Activated naive CD8-positive, alpha-beta T cell (primary cell): ENCODE data around the gene TP53INP2.

Experiments
- H3K27ac Mint-ChIP-seq: one replicate; pipeline ENCODE4 v1.8.0; 2021; ENCODE audit warnings: mixed read lengths
- H3K27me3 Mint-ChIP-seq: one replicate; pipeline ENCODE4 v1.8.0; 2021; ENCODE audit warnings: mixed read lengths
- H3K36me3 Mint-ChIP-seq: one replicate; pipeline ENCODE4 v1.8.0; 2021; ENCODE audit warnings: mixed read lengths
- H3K4me1 Mint-ChIP-seq: one replicate; pipeline ENCODE4 v1.8.0; 2021; ENCODE audit warnings: low read depth, mixed read lengths
- H3K4me3 Mint-ChIP-seq: one replicate; pipeline ENCODE4 v1.8.0; 2021; ENCODE audit warnings: mild to moderate bottlenecking, mixed read lengths
- H3K9me3 Mint-ChIP-seq: one replicate; pipeline ENCODE4 v1.8.0; 2021; ENCODE audit warnings: low read depth, mixed read lengths

The TP53INP2 gene

DNA sequence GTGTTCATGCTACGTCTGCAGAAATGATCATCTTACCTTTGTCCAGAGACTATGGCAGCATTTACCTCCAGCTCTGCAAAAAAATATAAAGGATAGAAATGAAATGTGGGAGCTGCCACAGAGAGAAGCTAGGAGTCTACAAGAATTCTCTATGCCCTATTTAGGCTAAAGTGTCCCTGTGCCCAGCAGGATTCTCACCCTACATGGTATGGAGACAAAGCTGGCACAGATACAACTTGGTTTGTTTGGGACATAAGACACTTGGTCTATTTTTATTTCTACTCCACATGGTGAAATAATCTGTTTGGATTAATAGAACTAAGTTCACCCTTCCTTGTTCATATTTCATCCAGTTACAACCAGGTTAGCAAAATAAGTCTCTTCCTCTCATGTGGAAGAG, 28.4 kb downstream of the TP53INP2 start:
- no peak overlapping the region for H3K4me3 Mint-ChIP-seq
- H3K36me3 Mint-ChIP-seq, result peaks cover 8% of the 10 kb centered on the region
- no peaks in the 10 kb centered on the region for H3K4me1 Mint-ChIP-seq
- no peaks in the 10 kb centered on the region for H3K27me3 Mint-ChIP-seq
- H3K9me3 Mint-ChIP-seq, result no peaks in the 10 kb centered on the region
- H3K27ac Mint-ChIP-seq, result no peak overlapping the region

DNA sequence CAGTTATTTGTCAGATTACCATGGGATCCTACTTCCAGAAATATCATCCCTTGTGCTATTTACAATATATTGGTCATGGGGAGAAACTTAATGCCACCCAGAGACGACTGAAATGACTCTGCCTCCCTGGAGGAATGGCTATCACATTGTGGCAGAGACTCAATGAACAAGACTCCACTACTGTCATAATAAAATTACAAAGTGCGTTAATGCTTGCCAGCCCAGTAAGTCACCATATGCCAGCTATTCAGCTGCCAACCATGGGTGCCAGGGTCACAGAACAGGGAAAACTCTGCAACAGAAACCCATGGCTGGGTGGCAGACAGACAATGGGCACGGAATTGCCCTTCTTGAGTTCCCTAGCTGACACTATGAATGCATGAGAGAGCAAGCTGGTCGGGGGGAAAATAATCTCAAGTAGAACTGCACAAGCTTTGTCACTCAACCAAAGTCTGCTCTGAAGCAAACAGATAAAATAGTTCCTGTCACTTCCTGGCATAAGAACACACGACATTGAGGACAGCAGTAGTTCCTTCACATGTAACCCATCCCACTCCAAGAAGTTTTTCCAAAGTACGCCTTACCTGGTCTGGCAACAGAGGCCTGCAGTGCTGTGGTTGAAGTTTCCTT, 32.1 kb downstream of the TP53INP2 start:
- no peaks in the 10 kb centered on the region for H3K4me1 Mint-ChIP-seq
- H3K27me3 Mint-ChIP-seq, result no peaks in the 10 kb centered on the region
- peaks cover 8% of the 10 kb centered on the region for H3K36me3 Mint-ChIP-seq
- no peak overlapping the region for H3K27ac Mint-ChIP-seq
- H3K4me3 Mint-ChIP-seq, result no peak overlapping the region
- H3K9me3 Mint-ChIP-seq, result no peaks in the 10 kb centered on the region

DNA sequence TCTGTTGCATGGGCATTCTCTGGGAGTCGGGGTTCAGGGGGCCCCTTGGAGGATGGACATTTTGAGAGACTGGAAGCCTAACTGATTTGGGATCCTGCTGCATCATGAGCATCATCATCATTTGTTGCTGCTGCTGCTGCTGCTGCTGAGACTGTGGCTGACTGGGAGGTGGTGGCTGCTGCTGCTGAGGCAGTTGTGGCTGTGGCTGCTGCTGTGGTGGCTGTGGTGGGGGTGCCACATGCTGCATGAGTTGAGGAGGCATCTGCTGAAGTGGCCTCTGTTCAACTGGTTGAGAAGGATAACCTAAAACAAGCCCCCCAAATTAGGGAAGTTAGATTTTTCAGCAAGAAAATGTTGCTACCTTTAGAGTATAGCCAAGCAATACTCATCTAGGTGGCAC, 38.9 kb downstream of the TP53INP2 start:
- no peaks in the 10 kb centered on the region for H3K27me3 Mint-ChIP-seq
- no peak overlapping the region for H3K4me3 Mint-ChIP-seq
- no peaks in the 10 kb centered on the region for H3K4me1 Mint-ChIP-seq
- no peaks in the 10 kb centered on the region for H3K9me3 Mint-ChIP-seq
- no peak overlapping the region for H3K27ac Mint-ChIP-seq
- peaks cover 13% of the 10 kb centered on the region for H3K36me3 Mint-ChIP-seq

DNA sequence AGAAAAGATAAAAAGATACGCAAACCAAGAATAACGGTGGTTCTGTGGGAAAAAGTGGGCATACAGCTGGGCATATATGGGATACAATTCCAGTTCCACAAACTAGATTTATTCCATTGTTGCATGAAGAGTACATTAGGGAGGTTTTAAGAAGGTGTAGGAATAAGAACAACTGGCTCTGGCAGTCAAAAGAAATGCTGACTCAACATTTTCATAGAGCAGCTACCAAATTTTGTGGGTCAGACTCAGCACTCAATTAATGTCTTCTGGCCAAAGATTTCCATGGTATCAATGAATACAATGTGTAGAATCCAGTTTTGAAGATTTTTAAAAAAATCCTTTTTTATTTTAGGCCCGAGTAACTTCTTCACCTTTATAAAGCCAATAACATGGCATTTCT, 40.2 kb downstream of the TP53INP2 start:
- Mint-ChIP-seq H3K9me3 (no peaks in the 10 kb centered on the region), H3K36me3 (peaks cover 18% of the 10 kb centered on the region), H3K27ac (no peak overlapping the region), H3K4me1 (no peaks in the 10 kb centered on the region), H3K4me3 (no peak overlapping the region), H3K27me3 (no peaks in the 10 kb centered on the region)

DNA sequence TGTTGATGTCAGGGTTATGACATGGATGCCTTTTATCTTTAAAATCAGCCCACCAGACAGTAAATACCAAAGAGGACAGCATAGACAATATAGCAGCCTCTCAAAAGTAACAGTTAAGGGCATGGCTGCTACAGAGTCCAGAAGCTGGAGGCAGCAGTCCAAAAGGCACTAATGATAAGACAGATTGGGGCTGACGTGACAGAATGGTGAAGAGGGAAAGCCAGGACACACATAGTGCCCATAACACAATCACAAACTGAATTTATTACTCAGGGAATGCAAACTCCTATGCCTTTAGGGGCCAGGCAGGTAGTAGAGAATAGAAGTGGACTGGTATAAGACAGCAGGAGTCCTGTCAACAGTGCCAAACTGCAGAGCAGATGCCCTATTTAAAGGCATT, 40.7 kb downstream of the TP53INP2 start:
- no peaks in the 10 kb centered on the region for H3K27me3 Mint-ChIP-seq
- H3K36me3 Mint-ChIP-seq, result peaks cover 19% of the 10 kb centered on the region

DNA sequence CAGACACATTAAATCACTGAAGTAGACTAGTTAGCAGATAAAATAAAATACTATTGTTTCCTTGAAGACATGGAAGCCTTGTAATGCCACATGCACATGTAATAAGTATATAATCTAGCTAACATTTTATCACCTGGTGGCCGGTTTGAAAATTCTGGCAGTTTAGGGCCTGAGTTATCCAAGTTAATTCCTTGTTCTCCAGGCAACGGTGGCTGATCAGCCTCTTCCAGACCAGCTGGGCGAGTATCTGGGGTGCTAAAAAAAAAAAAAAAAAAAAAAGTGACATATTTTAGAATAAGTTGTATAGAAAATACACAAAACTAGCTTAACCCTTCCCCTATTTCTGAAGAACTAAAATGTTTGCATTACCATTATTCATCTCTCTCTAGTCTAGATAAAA, 42.5 kb downstream of the TP53INP2 start:
- Mint-ChIP-seq H3K27ac (no peak overlapping the region), H3K36me3 (peaks cover 16% of the 10 kb centered on the region), H3K4me3 (no peak overlapping the region), H3K9me3 (no peaks in the 10 kb centered on the region), H3K4me1 (no peaks in the 10 kb centered on the region), H3K27me3 (no peaks in the 10 kb centered on the region)

More for the DNA sequence above, 40.7 kb downstream of the TP53INP2 start:
- Mint-ChIP-seq H3K9me3 (no peaks in the 10 kb centered on the region), H3K4me3 (no peak overlapping the region), H3K27ac (no peak overlapping the region), H3K4me1 (no peaks in the 10 kb centered on the region)

DNA sequence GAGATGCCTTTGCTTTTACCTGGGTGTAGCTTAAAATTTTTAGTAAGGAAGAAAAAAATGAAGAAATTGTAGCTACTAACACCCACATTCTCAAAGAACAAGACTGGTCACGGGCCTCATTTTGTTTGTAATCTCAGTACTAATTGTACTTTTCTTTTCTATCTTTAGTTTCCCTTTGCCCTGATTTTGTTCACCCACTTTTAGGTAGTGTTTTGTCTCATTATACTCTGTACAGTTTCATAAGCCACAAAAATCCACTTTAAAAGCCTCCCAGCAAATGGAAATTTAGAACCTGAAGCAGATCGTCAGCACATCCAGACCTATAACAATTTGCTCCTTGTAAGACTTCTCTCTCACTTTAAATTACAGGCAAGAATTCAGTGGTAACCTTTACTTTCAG, 43.3 kb downstream of the TP53INP2 start:
- no peaks in the 10 kb centered on the region for H3K27me3 Mint-ChIP-seq
- H3K4me3 Mint-ChIP-seq, result no peak overlapping the region
- H3K9me3 Mint-ChIP-seq, result no peaks in the 10 kb centered on the region
- H3K27ac Mint-ChIP-seq, result no peak overlapping the region
- H3K36me3 Mint-ChIP-seq, result peaks cover 14% of the 10 kb centered on the region
- no peaks in the 10 kb centered on the region for H3K4me1 Mint-ChIP-seq

DNA sequence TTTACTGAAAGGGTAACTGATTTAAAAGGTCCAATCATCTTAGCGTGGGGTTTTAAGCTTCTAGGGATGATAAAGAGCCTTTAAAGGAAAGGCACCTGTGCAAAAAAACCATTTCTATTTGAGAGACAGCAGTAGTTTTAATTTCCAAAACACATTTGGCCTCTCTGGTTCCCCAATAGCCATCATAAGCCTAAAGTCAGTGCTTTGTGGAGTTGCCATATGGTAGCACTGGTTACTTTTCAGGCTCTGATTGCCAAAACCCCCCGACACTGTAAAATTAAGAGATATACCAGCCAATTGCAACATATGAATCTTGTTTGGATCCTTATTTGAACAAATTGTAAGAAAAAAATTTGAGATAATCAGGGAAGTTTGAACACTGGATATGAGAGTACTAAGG, 44.6 kb downstream of the TP53INP2 start:
- H3K4me1 Mint-ChIP-seq, result no peaks in the 10 kb centered on the region
- no peak overlapping the region for H3K4me3 Mint-ChIP-seq
- H3K9me3 Mint-ChIP-seq, result no peaks in the 10 kb centered on the region
- H3K36me3 Mint-ChIP-seq, result peaks cover 13% of the 10 kb centered on the region
- H3K27ac Mint-ChIP-seq, result no peak overlapping the region
- no peaks in the 10 kb centered on the region for H3K27me3 Mint-ChIP-seq

DNA sequence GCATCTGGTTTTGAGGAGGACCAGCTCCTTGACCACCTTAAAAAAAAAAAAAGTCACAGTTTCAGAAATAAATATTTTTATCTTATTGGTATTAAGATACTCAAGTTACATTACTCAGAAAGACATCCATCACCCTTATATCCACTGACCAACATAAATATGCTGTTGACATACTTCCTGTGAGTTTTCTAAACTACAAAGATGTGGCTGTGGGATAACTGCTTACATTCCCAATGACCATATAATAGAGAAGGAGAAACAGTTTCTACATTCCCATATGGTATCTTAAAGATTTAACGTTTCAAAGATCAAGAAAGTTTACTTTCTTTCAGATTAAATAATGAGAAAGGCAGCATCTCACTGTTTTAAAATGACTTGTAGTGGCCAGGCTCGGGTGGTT, 46.3 kb downstream of the TP53INP2 start:
- Mint-ChIP-seq H3K27me3 (no peaks in the 10 kb centered on the region), H3K9me3 (no peaks in the 10 kb centered on the region), H3K4me3 (no peak overlapping the region), H3K4me1 (no peaks in the 10 kb centered on the region), H3K27ac (no peak overlapping the region), H3K36me3 (peaks cover 12% of the 10 kb centered on the region)

DNA sequence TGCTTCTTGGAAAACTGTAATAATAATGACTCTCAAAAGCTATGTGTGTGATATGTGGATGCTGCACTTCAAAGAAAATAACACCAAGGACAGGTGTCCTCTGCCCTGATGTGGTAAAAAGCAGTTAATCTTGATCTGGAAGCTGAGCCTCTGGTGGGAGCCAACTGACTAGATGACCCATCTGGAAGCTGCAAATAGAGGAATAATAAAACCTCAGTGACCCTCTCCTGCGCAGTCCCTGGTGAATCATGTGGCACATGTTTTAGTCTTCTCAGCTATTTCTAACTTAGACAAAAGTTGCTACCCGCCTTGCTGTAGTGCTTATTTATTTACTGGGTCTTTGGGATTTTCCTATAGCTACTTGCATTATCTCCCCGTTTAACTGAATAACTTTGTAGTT, 47.3 kb downstream of the TP53INP2 start:
- peaks cover 11% of the 10 kb centered on the region for H3K36me3 Mint-ChIP-seq
- no peaks in the 10 kb centered on the region for H3K4me1 Mint-ChIP-seq
- H3K27me3 Mint-ChIP-seq, result no peaks in the 10 kb centered on the region

DNA sequence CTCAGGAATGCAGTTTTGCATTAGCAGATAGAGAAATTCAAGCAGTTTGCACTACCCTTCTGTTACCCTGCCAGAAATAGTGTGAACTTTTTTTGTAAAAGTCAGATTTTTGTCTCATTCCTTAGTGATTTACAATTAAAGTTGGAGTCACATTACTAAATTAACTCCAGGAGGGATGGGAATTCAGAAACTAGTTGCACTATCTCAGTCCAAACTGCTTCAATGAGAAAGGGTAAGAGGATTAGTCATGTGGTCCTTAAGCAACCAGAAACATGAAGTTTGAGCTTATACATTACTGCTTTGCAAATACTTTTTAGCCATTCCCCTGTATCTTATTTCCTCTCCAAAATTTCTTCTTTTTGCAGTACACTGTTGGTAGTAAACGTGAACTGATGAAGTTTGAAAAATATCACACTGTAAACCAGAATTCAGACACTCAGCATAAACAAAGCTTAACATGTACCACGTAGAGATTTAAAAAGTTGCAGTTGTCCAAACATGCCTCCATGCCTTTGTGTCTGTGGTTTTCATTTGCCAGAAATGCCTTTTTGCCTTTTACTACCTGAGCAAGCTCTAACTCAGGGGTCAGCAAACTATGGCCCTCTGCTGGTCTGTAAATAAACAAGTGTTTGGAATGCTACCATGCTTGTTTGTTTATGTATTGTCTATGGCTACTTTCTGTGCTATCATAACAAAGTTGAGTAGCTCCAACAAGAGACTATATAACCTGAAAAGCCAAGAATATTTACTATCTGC, 49.7 kb downstream of the TP53INP2 start:
- Mint-ChIP-seq H3K9me3 (no peaks in the 10 kb centered on the region), H3K4me3 (no peak overlapping the region), H3K27me3 (no peaks in the 10 kb centered on the region), H3K4me1 (no peaks in the 10 kb centered on the region), H3K27ac (no peak overlapping the region), H3K36me3 (peaks cover 9% of the 10 kb centered on the region)

More for the DNA sequence above, 47.3 kb downstream of the TP53INP2 start:
- Mint-ChIP-seq H3K9me3 (no peaks in the 10 kb centered on the region), H3K4me3 (no peak overlapping the region), H3K27ac (no peak overlapping the region)

DNA sequence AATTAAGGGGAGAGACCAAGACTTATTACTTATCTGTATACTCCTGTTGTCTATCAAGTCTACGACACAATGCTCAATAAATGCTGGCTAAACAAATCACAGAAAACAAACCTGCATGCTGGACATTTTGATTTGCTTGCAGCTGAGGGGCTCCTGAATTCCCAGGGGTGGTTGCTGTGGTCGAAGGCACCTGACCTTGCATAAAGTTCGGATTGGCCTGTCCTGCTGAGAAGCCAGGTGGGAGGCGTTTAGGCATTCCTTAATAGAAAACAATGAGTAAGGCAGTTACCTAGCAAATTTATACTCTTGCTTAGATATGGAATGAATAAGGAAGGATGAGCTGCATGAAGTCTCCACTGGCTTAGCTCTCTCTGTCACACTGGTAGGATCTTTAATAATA, 50.5 kb downstream of the TP53INP2 start:
- Mint-ChIP-seq H3K9me3 (no peaks in the 10 kb centered on the region), H3K4me1 (no peaks in the 10 kb centered on the region), H3K27ac (no peak overlapping the region), H3K4me3 (no peak overlapping the region), H3K27me3 (no peaks in the 10 kb centered on the region), H3K36me3 (peaks cover 10% of the 10 kb centered on the region)

DNA sequence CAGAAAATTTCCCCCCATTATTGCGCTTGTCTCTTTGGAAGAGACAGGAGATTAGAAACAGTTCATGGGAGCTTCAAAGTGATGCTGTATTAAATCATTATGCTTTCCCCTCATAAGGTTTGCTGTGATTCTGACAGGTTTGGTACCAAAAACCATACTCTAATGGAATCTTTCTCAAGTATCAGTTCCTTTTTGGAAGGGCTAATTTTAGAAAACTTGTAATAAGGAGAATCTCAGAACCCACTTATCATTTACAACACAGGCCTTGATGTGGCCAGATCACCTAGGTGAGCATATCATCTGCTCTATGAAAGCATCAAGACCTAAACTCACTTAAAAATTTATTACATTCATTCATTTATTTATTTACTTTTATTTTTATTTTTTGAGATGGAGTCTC, 51.2 kb downstream of the TP53INP2 start:
- H3K9me3 Mint-ChIP-seq, result no peaks in the 10 kb centered on the region
- H3K4me3 Mint-ChIP-seq, result no peak overlapping the region
- H3K27ac Mint-ChIP-seq, result no peak overlapping the region
- no peaks in the 10 kb centered on the region for H3K27me3 Mint-ChIP-seq
- peaks cover 8% of the 10 kb centered on the region for H3K36me3 Mint-ChIP-seq
- H3K4me1 Mint-ChIP-seq, result no peaks in the 10 kb centered on the region

DNA sequence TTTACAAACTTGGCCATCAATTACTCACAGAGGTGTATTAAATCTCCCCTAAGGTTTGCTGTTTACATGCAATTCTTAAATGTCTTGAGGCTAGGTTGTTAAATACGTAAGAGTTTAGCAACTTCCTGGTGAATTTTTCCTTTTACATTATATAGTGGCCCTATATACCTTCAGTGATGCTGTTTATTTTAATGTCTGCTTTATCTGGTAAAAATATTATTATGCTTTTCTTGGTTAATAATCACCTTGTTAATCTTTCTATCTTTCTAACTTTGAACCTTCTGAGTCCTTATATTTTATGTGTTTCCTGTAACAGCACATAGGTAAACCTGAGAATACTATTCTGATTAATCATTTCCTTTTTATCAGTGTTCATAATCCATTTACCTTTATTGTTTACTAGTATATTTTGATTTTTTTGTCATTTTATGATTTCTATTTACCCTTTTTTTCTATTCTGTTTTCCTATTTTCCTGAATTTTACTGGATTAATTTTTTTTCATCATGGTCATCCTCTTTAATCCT, 57.9 kb downstream of the TP53INP2 start:
- Mint-ChIP-seq H3K27ac (no peak overlapping the region), H3K4me1 (no peaks in the 10 kb centered on the region), H3K9me3 (no peaks in the 10 kb centered on the region), H3K27me3 (no peaks in the 10 kb centered on the region), H3K36me3 (peaks cover 6% of the 10 kb centered on the region), H3K4me3 (no peak overlapping the region)
